Mesenchymal stem cell (in vitro differentiated cells and primary cell): ENCODE data around the gene FTO.

Experiments
- DNase-seq: peaks from one replicate; pipeline ENCODE4 v3.0.0-alpha.2; 2013
- H2AFZ ChIP-seq: one replicate; pipeline ENCODE4 v1.6.1; 2013; ENCODE audit warnings: low read depth, mild to moderate bottlenecking, control low read depth, inconsistent platforms, low read length, moderate library complexity
- H2AK5ac ChIP-seq: 2 replicates; pipeline ENCODE4 v1.6.1; 2013; ENCODE audit warnings: low read length, moderate library complexity, mild to moderate bottlenecking, inconsistent platforms; ENCODE audit not compliant: severe bottlenecking
- H2BK120ac ChIP-seq: one replicate; pipeline ENCODE4 v1.6.1; 2013; ENCODE audit warnings: low read depth, mild to moderate bottlenecking, inconsistent platforms, low read length, moderate library complexity
- H2BK12ac ChIP-seq, 2 experiments: one replicate each; pipeline ENCODE4 v1.6.1; 2013; ENCODE audit warnings: inconsistent platforms in 2 of 2, low read length in 2 of 2, mild to moderate bottlenecking in 2 of 2, moderate library complexity in 2 of 2, control low read depth in 1 of 2
- H2BK15ac ChIP-seq: one replicate; pipeline ENCODE4 v1.6.1; 2013; ENCODE audit warnings: mild to moderate bottlenecking, low read depth, inconsistent platforms; ENCODE audit not compliant: poor library complexity, severe bottlenecking
- H2BK5ac ChIP-seq: 2 replicates; pipeline ENCODE4 v1.6.1; 2013; ENCODE audit warnings: low read depth, mild to moderate bottlenecking, low read length, control low read depth, inconsistent platforms; ENCODE audit not compliant: poor library complexity, severe bottlenecking
- H3K14ac ChIP-seq, 2 experiments: one replicate each; pipeline ENCODE4 v1.6.1; 2013; ENCODE audit warnings: inconsistent platforms in 2 of 2, low read length in 2 of 2, control low read depth in 1 of 2, mild to moderate bottlenecking in 1 of 2, moderate library complexity in 1 of 2
- H3K18ac ChIP-seq, 2 experiments: one replicate each; pipeline ENCODE4 v1.6.1; 2013; ENCODE audit warnings: inconsistent platforms in 2 of 2, low read length in 2 of 2, control low read depth in 1 of 2, low read depth in 1 of 2, mild to moderate bottlenecking in 1 of 2
- H3K23ac ChIP-seq, 2 experiments: one replicate each; pipeline ENCODE4 v1.6.1; 2013; ENCODE audit warnings: inconsistent platforms in 2 of 2, low read length in 2 of 2, mild to moderate bottlenecking in 2 of 2, moderate library complexity in 2 of 2, control low read depth in 1 of 2
- H3K27ac ChIP-seq: 2 replicates; pipeline ENCODE4 v1.5.1; 2013; ENCODE audit warnings: mild to moderate bottlenecking, moderate library complexity, low read length, control low read depth, inconsistent platforms; ENCODE audit not compliant: poor library complexity, severe bottlenecking
- H3K27me3 ChIP-seq, 2 experiments: 2 replicates each; pipeline versions ENCODE4 v1.6.1 to v1.7.0; 2013; ENCODE audit warnings: low read length in 2 of 2, mild to moderate bottlenecking in 2 of 2, moderate library complexity in 2 of 2, control low read depth in 1 of 2, inconsistent platforms in 1 of 2; ENCODE audit not compliant: control insufficient read depth in 1 of 2, insufficient read depth in 1 of 2
- H3K36me3 ChIP-seq, 2 experiments: 2 replicates each; pipeline versions ENCODE4 v1.6.1 to v1.7.0; 2013; ENCODE audit warnings: low read length in 2 of 2, control low read depth in 1 of 2, inconsistent platforms in 1 of 2, low read depth in 1 of 2, mild to moderate bottlenecking in 1 of 2; ENCODE audit not compliant: insufficient read depth in 2 of 2, control insufficient read depth in 1 of 2
- H3K4ac ChIP-seq, 2 experiments: one replicate each; pipeline ENCODE4 v1.6.1; 2013; ENCODE audit warnings: inconsistent platforms in 2 of 2, low read length in 2 of 2, mild to moderate bottlenecking in 2 of 2, moderate library complexity in 2 of 2, control low read depth in 1 of 2, low read depth in 1 of 2
- H3K4me1 ChIP-seq: 2 replicates; pipeline ENCODE4 v1.6.1; 2013; ENCODE audit warnings: low read depth, low read length, control low read depth; ENCODE audit not compliant: control insufficient read depth, insufficient read depth
- H3K4me2 ChIP-seq: 2 replicates; pipeline ENCODE4 v1.6.1; 2013; ENCODE audit warnings: low read length, mild to moderate bottlenecking, inconsistent platforms; ENCODE audit not compliant: poor library complexity, severe bottlenecking
- H3K4me3 ChIP-seq, 2 experiments: 2 replicates each; pipeline versions ENCODE4 v1.5.1 to v1.7.0; 2013; ENCODE audit warnings: low read length in 2 of 2, mild to moderate bottlenecking in 2 of 2, control low read depth in 1 of 2, low read depth in 1 of 2; ENCODE audit not compliant: insufficient read depth in 1 of 2
- H3K79me1 ChIP-seq: replicated peaks from 2 replicates; pipeline ENCODE4 v1.6.1; 2013; ENCODE audit warnings: mild to moderate bottlenecking, control low read depth, low read length, inconsistent platforms; ENCODE audit not compliant: poor library complexity, severe bottlenecking
- H3K9ac ChIP-seq: 2 replicates; pipeline ENCODE4 v1.7.0; 2013; ENCODE audit warnings: mild to moderate bottlenecking, low read length, moderate library complexity
- H3K9me3 ChIP-seq: 2 replicates; pipeline ENCODE4 v1.7.0; 2013; ENCODE audit warnings: mild to moderate bottlenecking, low read length; ENCODE audit not compliant: control insufficient read depth
- H4K8ac ChIP-seq: one replicate; pipeline ENCODE4 v1.6.1; 2013; ENCODE audit warnings: inconsistent platforms, mild to moderate bottlenecking, low read length, moderate library complexity
- H4K91ac ChIP-seq: one replicate; pipeline ENCODE4 v1.6.1; 2013; ENCODE audit warnings: mild to moderate bottlenecking, low read length, inconsistent platforms
- WGBS: methylation state at CpG from one replicate; pipeline ENCODE4 v1.1.7; 2013; ENCODE audit warnings: mixed read lengths; 5-methylcytosine and 5-hydroxymethylcytosine counted together

The FTO gene

GRCh38 chr16:54118846-54119245 lies 414.9 kb downstream of the FTO start:
- H2AFZ ChIP-seq = no peak overlapping the region
- no peak overlapping the region for H3K23ac ChIP-seq
- H2BK15ac ChIP-seq = no peak overlapping the region
- H3K9me3 ChIP-seq = no peaks in the 10 kb centered on the region
- no peak overlapping the region for H2BK12ac ChIP-seq
- no peaks in the 10 kb centered on the region for H3K4me1 ChIP-seq
- H3K9ac ChIP-seq = no peak overlapping the region
- H3K4me3 ChIP-seq = no peak overlapping the region
- peaks cover 6 to 9% of the 10 kb centered on the region in 2 experiments for H3K36me3 ChIP-seq
- no peak overlapping the region for H3K14ac ChIP-seq
- H3K79me1 ChIP-seq = no peaks in the 10 kb centered on the region
- no peak overlapping the region for H3K4ac ChIP-seq
- no peak overlapping the region for H4K91ac ChIP-seq
- H4K8ac ChIP-seq = no peak overlapping the region
- H2BK120ac ChIP-seq = no peak overlapping the region
- no peak for DNase-seq
- no peak overlapping the region for H2AK5ac ChIP-seq
- H2BK5ac ChIP-seq = no peak overlapping the region
- no peak overlapping the region for H3K4me2 ChIP-seq
- 91% methylated on average over 3 of the region's 3 CpGs for WGBS
- no peak overlapping the region for H3K27ac ChIP-seq
- H3K27me3 ChIP-seq = no peaks in the 10 kb centered on the region
- H3K18ac ChIP-seq = no peak overlapping the region

DNA sequence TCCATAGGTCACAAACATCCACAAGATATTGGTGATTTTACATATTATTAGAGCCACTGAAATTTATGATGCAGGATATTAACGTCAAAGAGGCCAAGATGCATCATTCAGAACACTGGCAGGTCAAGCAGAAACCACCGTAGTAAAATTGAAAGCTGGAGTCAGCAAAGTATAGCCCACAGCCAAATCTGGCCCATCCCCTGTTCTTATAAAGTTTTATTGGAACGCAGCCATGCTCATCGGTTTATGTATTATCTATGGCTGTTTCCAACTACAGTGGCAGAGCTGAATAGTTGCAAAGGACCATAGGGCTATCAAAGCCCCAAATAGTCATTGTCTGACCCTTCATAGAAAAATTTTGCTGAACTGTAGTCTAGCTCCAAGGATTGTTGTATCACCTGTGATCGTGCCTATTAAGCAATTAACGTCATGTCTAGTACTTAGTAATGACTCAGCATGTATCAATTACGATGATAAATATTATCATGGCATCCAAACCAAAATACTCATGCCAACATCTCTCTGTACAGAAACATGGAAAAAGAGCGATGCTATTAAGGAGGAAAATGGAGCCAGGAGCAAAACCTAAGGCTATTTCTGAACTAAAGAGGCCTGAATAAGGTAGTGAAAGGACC lies 417.0 kb downstream of the FTO start:
- WGBS = 100% methylated on average over 8 of the region's 8 CpGs
- no peak overlapping the region for H3K4me3 ChIP-seq
- H3K27me3 ChIP-seq = no peaks in the 10 kb centered on the region

GRCh38 chr16:54121539-54122295 lies 417.8 kb downstream of the FTO start:
- Histone ChIP-seq H3K4me1 (no peaks in the 10 kb centered on the region), H3K23ac (no peak overlapping the region), H2BK12ac (no peak overlapping the region), H3K4me3 (no peak overlapping the region), H3K36me3 (no peaks in the 10 kb centered on the region), H3K4me2 (no peak overlapping the region), H3K27me3 (no peaks in the 10 kb centered on the region), H3K14ac (no peak overlapping the region), H3K9ac (no peak overlapping the region), H3K9me3 (no peaks in the 10 kb centered on the region), H3K18ac (no peak overlapping the region), H4K8ac (no peak overlapping the region), H2AFZ (no peak overlapping the region), H3K79me1 (no peaks in the 10 kb centered on the region), H2BK5ac (no peak overlapping the region), H3K27ac (no peak overlapping the region), H2BK120ac (no peak overlapping the region), H4K91ac (no peak overlapping the region), H3K4ac (no peak overlapping the region), H2BK15ac (no peak overlapping the region), H2AK5ac (no peak overlapping the region)
- 98% methylated on average over 32 of the region's 35 CpGs for WGBS
- DNase-seq = no peak

More for the DNA sequence above, 417.0 kb downstream of the FTO start:
- H3K79me1 ChIP-seq = no peaks in the 10 kb centered on the region
- H3K4me1 ChIP-seq = no peaks in the 10 kb centered on the region
- H3K9me3 ChIP-seq = no peaks in the 10 kb centered on the region
- H3K18ac ChIP-seq = no peak overlapping the region
- H4K91ac ChIP-seq = no peak overlapping the region
- no peak overlapping the region for H2BK120ac ChIP-seq
- H3K27ac ChIP-seq = no peak overlapping the region
- H3K4ac ChIP-seq = no peak overlapping the region
- no peak overlapping the region for H2AFZ ChIP-seq
- H3K9ac ChIP-seq = no peak overlapping the region
- H2BK15ac ChIP-seq = no peak overlapping the region
- H2BK5ac ChIP-seq = no peak overlapping the region
- no peak overlapping the region for H3K14ac ChIP-seq
- no peak for DNase-seq
- H3K23ac ChIP-seq = no peak overlapping the region
- no peak overlapping the region for H2BK12ac ChIP-seq
- H3K36me3 ChIP-seq = no peaks in the 10 kb centered on the region
- H3K4me2 ChIP-seq = no peak overlapping the region
- H2AK5ac ChIP-seq = no peak overlapping the region
- H4K8ac ChIP-seq = no peak overlapping the region

DNA sequence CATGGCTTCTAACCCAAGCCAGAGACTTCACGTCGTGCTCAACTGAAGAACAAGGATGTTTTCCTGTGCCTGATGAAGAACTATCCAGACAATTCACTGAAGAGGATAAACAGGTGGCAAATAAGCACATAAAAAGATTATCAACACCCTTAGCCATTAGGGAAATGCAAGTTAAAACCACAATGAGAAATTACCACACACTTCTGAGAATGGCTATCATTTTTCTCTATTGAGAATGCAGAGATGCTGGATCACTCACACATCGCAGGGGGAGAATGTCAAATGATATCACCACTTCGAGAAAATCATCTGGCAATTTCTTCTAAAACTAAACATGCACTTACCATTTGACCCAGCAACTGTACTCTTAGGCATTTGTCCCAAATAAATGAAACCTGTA lies 419.8 kb downstream of the FTO start:
- H3K4me3 ChIP-seq = no peak overlapping the region
- H3K9ac ChIP-seq = no peak overlapping the region
- H2BK12ac ChIP-seq = no peak overlapping the region
- H4K8ac ChIP-seq = no peak overlapping the region
- H4K91ac ChIP-seq = no peak overlapping the region
- H3K9me3 ChIP-seq = no peaks in the 10 kb centered on the region
- H3K36me3 ChIP-seq = no peaks in the 10 kb centered on the region
- H3K23ac ChIP-seq = no peak overlapping the region
- H3K18ac ChIP-seq = no peak overlapping the region
- no peak overlapping the region for H3K4ac ChIP-seq
- H3K27me3 ChIP-seq = no peaks in the 10 kb centered on the region
- DNase-seq = no peak
- H2AFZ ChIP-seq = no peak overlapping the region
- H2BK15ac ChIP-seq = no peak overlapping the region
- 75% methylated on average over 4 of the region's 4 CpGs for WGBS
- H2AK5ac ChIP-seq = no peak overlapping the region
- H3K4me1 ChIP-seq = peaks cover 2% of the 10 kb centered on the region
- H3K27ac ChIP-seq = no peak overlapping the region
- no peak overlapping the region for H2BK5ac ChIP-seq
- no peak overlapping the region for H3K4me2 ChIP-seq
- H3K14ac ChIP-seq = no peak overlapping the region
- H2BK120ac ChIP-seq = no peak overlapping the region
- no peaks in the 10 kb centered on the region for H3K79me1 ChIP-seq
